CD14-positive monocyte (primary cell): ENCODE results near the gene FGF21. TPM values are rescaled to one million over a fixed set of nuclear protein-coding genes. Genes with fewer than 3 reads are reported as not detected.

Source experiments
- DNase-seq, 3 donors: peaks; one replicate each; pipeline ENCODE4 v3.0.0-alpha.2; 2011 to 2022
- H2AFZ ChIP-seq: 2 replicates; pipeline ENCODE4 v1.6.0; 2012; ENCODE audit warnings: mild to moderate bottlenecking, low read depth, low read length, inconsistent platforms; ENCODE audit not compliant: insufficient read depth, poor library complexity, severe bottlenecking
- H3K27ac ChIP-seq, 2 donors: 1 replicate in 1 of 2; 2 replicates in 1 of 2; pipeline ENCODE4 v1.5.1; 2012 to 2013; ENCODE audit warnings: low read length in 2 of 2, control low read depth in 1 of 2, inconsistent platforms in 1 of 2, low read depth in 1 of 2, mild to moderate bottlenecking in 1 of 2
- H3K27me3 ChIP-seq, 2 donors: one replicate each; pipeline versions ENCODE4 v1.6.0 to v1.6.1; 2011 to 2013; ENCODE audit warnings: low read length in 2 of 2; ENCODE audit not compliant: control insufficient read depth in 2 of 2, insufficient read depth in 2 of 2
- H3K36me3 ChIP-seq, 2 donors: replicated peaks in 1 of 2; 1 replicate in 1 of 2; 2 replicates in 1 of 2; pipeline versions ENCODE4 v1.5.1 to v1.6.1; 2012 to 2013; ENCODE audit warnings: low read length in 2 of 2, control low read depth in 1 of 2, inconsistent platforms in 1 of 2, mild to moderate bottlenecking in 1 of 2; ENCODE audit not compliant: insufficient read depth in 2 of 2, control insufficient read depth in 1 of 2
- H3K4me1 ChIP-seq, 2 donors: 1 replicate in 1 of 2; 2 replicates in 1 of 2; pipeline versions ENCODE4 v1.5.1 to v1.6.1; 2012 to 2013; ENCODE audit warnings: low read length in 2 of 2, control low read depth in 1 of 2, inconsistent platforms in 1 of 2, mild to moderate bottlenecking in 1 of 2, moderate library complexity in 1 of 2; ENCODE audit not compliant: insufficient read depth in 2 of 2, control insufficient read depth in 1 of 2
- H3K4me2 ChIP-seq: replicated peaks from 2 replicates; pipeline ENCODE3; 2012; ENCODE audit warnings: low read length, moderate library complexity, mild to moderate bottlenecking; ENCODE audit not compliant: poor library complexity, severe bottlenecking; ENCODE audit errors: extremely low read depth
- H3K4me3 ChIP-seq, 3 experiments: fragments of 200-600 bp in 1 of 3; sonication (generic) in 1 of 3; replicated peaks in 1 of 3; 1 replicate in 2 of 3; 2 replicates in 1 of 3; pipeline ENCODE4 v1.5.1; 2011 to 2013; ENCODE audit warnings: low read length in 3 of 3, mild to moderate bottlenecking in 3 of 3, control low read depth in 2 of 3, low read depth in 2 of 3, inconsistent platforms in 1 of 3, moderate library complexity in 1 of 3
- H3K79me2 ChIP-seq: 2 replicates; pipeline ENCODE4 v1.6.0; 2012; ENCODE audit warnings: mild to moderate bottlenecking, control low read depth, inconsistent platforms, low read length, moderate library complexity; ENCODE audit not compliant: insufficient read depth
- H3K9ac ChIP-seq: 2 replicates; pipeline ENCODE4 v1.6.0; 2017; ENCODE audit warnings: low read length, mild to moderate bottlenecking; ENCODE audit not compliant: insufficient read depth, poor library complexity, severe bottlenecking
- H3K9me3 ChIP-seq, 2 donors: replicated peaks in 1 of 2; 1 replicate in 1 of 2; 2 replicates in 1 of 2; pipeline versions ENCODE4 v1.5.1 to v1.6.1; 2012 to 2013; ENCODE audit warnings: low read length in 2 of 2, control low read depth in 1 of 2; ENCODE audit not compliant: control insufficient read depth in 1 of 2, insufficient read depth in 1 of 2
- H4K20me1 ChIP-seq: 2 replicates; pipeline ENCODE4 v1.6.0; 2012; ENCODE audit warnings: mild to moderate bottlenecking, low read length, control low read depth, moderate library complexity; ENCODE audit not compliant: insufficient read depth
- H3K27ac Mint-ChIP-seq, 7 donors: one replicate each; pipeline ENCODE4 v1.8.0; 2020; ENCODE audit warnings: mild to moderate bottlenecking in 7 of 7, mixed read lengths in 7 of 7, moderate library complexity in 6 of 7, inconsistent platforms in 2 of 7
- H3K27me3 Mint-ChIP-seq, 3 donors: one replicate each; pipeline ENCODE4 v1.8.0; 2021 to 2022; ENCODE audit warnings: low read depth in 3 of 3, mild to moderate bottlenecking in 3 of 3, mixed read lengths in 3 of 3, moderate library complexity in 3 of 3, inconsistent platforms in 1 of 3
- H3K36me3 Mint-ChIP-seq, 2 donors: one replicate each; pipeline ENCODE4 v1.8.0; 2020; ENCODE audit warnings: mixed read lengths in 2 of 2, inconsistent platforms in 1 of 2, mild to moderate bottlenecking in 1 of 2
- H3K4me1 Mint-ChIP-seq: one replicate; pipeline ENCODE4 v1.8.0; 2020; ENCODE audit warnings: mild to moderate bottlenecking, mixed read lengths
- H3K4me3 Mint-ChIP-seq, 2 donors: one replicate each; pipeline ENCODE4 v1.8.0; 2020; ENCODE audit warnings: mild to moderate bottlenecking in 2 of 2, mixed read lengths in 2 of 2, moderate library complexity in 1 of 2
- H3K9me3 Mint-ChIP-seq, 7 donors: one replicate each; pipeline ENCODE4 v1.8.0; 2020 to 2022; ENCODE audit warnings: mixed read lengths in 7 of 7, mild to moderate bottlenecking in 6 of 7, moderate library complexity in 6 of 7, inconsistent platforms in 2 of 7
- CTCF ChIP-seq: fragments of 200-600 bp; IDR thresholded peaks from one replicate; pipeline ENCODE4 v1.8.0; 2022; ENCODE audit warnings: antibody characterized with exemption, mild to moderate bottlenecking
- WGBS: methylation state at CpG from one replicate; pipeline ENCODE4 v1.1.5; 2013; ENCODE audit warnings: missing lambda C conversion rate; ENCODE audit not compliant: insufficient coverage; 5-methylcytosine and 5-hydroxymethylcytosine counted together
- intact Hi-C, 2 donors: fragments of 100-400 bp; cut with micrococcal nuclease; formaldehyde crosslinking; loops; one replicate each; pipeline versions ENCODE4 v1.15.0 to v1.15.1; 2023
- polyA plus RNA-seq, 3 donors: library from polyadenylated mRNA; depleted of rRNA in 1 of 3; unstranded in 2 of 3; stranded (reverse) in 1 of 3; fragments of 300-500 nt in 2 of 3; fragments of >200 nt in 1 of 3; fragmentation: Illumina TruSeq in 2 of 3; gene quantifications; 1 replicate in 2 of 3; 2 replicates in 1 of 3; pipeline ENCODE4 v1.2.3, GENCODE V29; 2012 to 2021

Gene FGF21
- polyA plus RNA-seq, 3 donors = not detected

DNA sequence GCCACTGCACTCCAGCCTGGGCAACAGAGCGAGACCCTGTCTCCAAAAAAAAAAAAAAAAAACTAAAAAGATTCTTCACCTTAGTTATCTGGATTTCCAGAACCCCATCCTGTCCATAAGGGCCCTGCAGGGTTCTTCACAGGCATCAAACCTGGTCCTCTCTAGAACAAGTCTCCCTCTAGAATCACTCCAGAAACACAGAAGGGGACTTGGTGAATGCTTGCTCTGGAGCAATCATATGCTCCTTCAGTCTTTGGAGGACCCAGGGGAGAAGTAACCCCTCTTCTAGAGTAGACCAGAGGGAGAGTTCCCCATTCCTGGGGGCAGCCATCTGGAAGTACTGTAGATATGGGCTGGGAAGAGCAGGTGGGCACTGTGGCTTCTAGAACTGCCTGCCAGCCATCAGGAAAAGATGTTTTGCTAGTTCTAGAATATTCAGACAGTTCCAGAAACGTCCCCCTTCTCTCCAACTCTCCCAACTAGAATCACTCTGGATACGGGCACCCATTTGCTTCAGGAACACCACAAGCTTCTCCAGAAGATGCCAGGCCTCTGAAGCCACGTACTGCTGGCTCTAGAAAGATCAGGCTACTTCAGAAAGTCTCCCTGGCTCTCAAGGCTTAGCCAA lies 5.6 kb upstream of the FGF21 start:
- peaks cover 53 to 87% (median 67%) of the 10 kb centered on the region in 3 donors for H3K27me3 Mint-ChIP-seq
- WGBS = 87% methylated on average over 3 of the region's 4 CpGs
- Histone ChIP-seq H3K9ac (no peak overlapping the region), H3K27me3 (peaks cover 17 to 63% of the 10 kb centered on the region in 2 donors), H3K36me3 (no peaks in the 10 kb centered on the region), H3K4me2 (no peak overlapping the region), H3K79me2 (no peaks in the 10 kb centered on the region), H3K4me3 (no peak overlapping the region), H2AFZ (no peak overlapping the region), H3K4me1 (peaks cover 14 to 28% of the 10 kb centered on the region in 2 donors), H3K27ac (no peak overlapping the region), H3K9me3 (peaks cover 10 to 12% of the 10 kb centered on the region in 2 donors), H4K20me1 (no peaks in the 10 kb centered on the region)
- intact Hi-C loops = no loop called here
- H3K4me3 Mint-ChIP-seq = no peak overlapping the region
- no peak for TF ChIP-seq CTCF
- no peak for DNase-seq
- peaks cover 3 to 5% of the 10 kb centered on the region in 2 donors for H3K36me3 Mint-ChIP-seq
- peaks cover 34% of the 10 kb centered on the region for H3K4me1 Mint-ChIP-seq
- peaks cover 8 to 32% (median 23%) of the 10 kb centered on the region in 7 donors for H3K9me3 Mint-ChIP-seq
- no peak overlapping the region for H3K27ac Mint-ChIP-seq

- TF ChIP-seq CTCF = no peak
- no peak overlapping the region for H3K9ac ChIP-seq
- H3K27ac Mint-ChIP-seq = peak overlapping the region in 1 of 7 donors; percentile 5
Measured at GRCh38 chr19:48750351-48750750, 5.0 kb upstream of the FGF21 start.

More at GRCh38 chr19:48750351-48750750, 5.0 kb upstream of the FGF21 start:
- Mint-ChIP-seq H3K27me3 (peaks cover 54 to 86% (median 66%) of the 10 kb centered on the region in 3 donors), H3K9me3 (peaks cover 7 to 28% (median 19%) of the 10 kb centered on the region in 7 donors), H3K4me1 (peaks cover 33% of the 10 kb centered on the region), H3K4me3 (peak overlapping the region in 1 of 2 donors; percentile 21), H3K36me3 (peaks cover 3 to 5% of the 10 kb centered on the region in 2 donors)
- DNase-seq = no peak
- 97% methylated on average over 29 of the region's 31 CpGs for WGBS
- H3K4me3 ChIP-seq = no peak overlapping the region
- H3K9me3 ChIP-seq = peaks cover 5 to 7% of the 10 kb centered on the region in 2 donors
- no peak overlapping the region for H2AFZ ChIP-seq
- H3K79me2 ChIP-seq = no peaks in the 10 kb centered on the region
- peaks cover 14 to 28% of the 10 kb centered on the region in 2 donors for H3K4me1 ChIP-seq
- no peak overlapping the region for H3K27ac ChIP-seq
- H4K20me1 ChIP-seq = no peaks in the 10 kb centered on the region
- intact Hi-C loops = no loop called here
- H3K36me3 ChIP-seq = no peaks in the 10 kb centered on the region
- H3K27me3 ChIP-seq = peaks cover 17 to 62% of the 10 kb centered on the region in 2 donors
- H3K4me2 ChIP-seq = no peak overlapping the region
